Left ventricle myocardium inferior (tissue), 1 donor: ENCODE measurements around the gene SFMBT1. TPM values are rescaled to one million over a fixed set of nuclear protein-coding genes. Genes with fewer than 3 reads are reported as not detected.

Experiments used
- DNase-seq: peaks from one replicate; pipeline ENCODE4 v3.0.0-alpha.2; 2020
- H3K27ac ChIP-seq: fragments of 200-600 bp; replicated peaks from 2 replicates; pipeline ENCODE4 v1.8.0; 2021
- H3K27me3 ChIP-seq: fragments of 200-600 bp; 2 replicates; pipeline ENCODE4 v1.8.0; 2021; ENCODE audit warnings: low read depth
- H3K36me3 ChIP-seq: fragments of 200-600 bp; 2 replicates; pipeline ENCODE4 v1.8.0; 2021
- H3K4me1 ChIP-seq: fragments of 200-600 bp; 2 replicates; pipeline ENCODE4 v1.8.0; 2021
- H3K4me3 ChIP-seq: fragments of 200-600 bp; 2 replicates; pipeline ENCODE4 v1.8.0; 2021; ENCODE audit warnings: mild to moderate bottlenecking, moderate library complexity
- H3K9me3 ChIP-seq: fragments of 200-600 bp; replicated peaks from 2 replicates; pipeline ENCODE4 v1.8.0; 2021
- CTCF ChIP-seq: fragments of 200-600 bp; IDR thresholded peaks from 2 replicates; pipeline ENCODE4 v1.8.0; 2021; ENCODE audit warnings: antibody characterized with exemption, mild to moderate bottlenecking, borderline replicate concordance
- intact Hi-C: fragments of 100-400 bp; cut with micrococcal nuclease; formaldehyde crosslinking; loops from one replicate; pipeline ENCODE4 v1.11.0; 2022
- total RNA-seq: library from RNA; stranded (reverse); fragmentation: NEBNext Ultra II Directional; extraction: Animal tissue kit (Norgen Biotek cat#: 25700); gene quantifications from one replicate; pipeline ENCODE4 v1.2.1, GENCODE V29; 2021
- donor health status: DM: no; HTN: yes; CAD: no; lungs with severe emphysema.

SFMBT1 gene
- total RNA-seq, 1 donor from 2014 or later, result 15.9 TPM

GRCh38 chr3:52934630-52935530 lies 111.0 kb downstream of the SFMBT1 start:
- Histone ChIP-seq H3K9me3 (no peaks in the 10 kb centered on the region), H3K27ac (no peak overlapping the region), H3K27me3 (no peaks in the 10 kb centered on the region), H3K4me3 (no peak overlapping the region), H3K4me1 (peaks cover 9% of the 10 kb centered on the region), H3K36me3 (peaks cover 17% of the 10 kb centered on the region)
- intact Hi-C loops, result no loop called here
- no peak for DNase-seq
- TF ChIP-seq CTCF, result peak; percentile 81

DNA sequence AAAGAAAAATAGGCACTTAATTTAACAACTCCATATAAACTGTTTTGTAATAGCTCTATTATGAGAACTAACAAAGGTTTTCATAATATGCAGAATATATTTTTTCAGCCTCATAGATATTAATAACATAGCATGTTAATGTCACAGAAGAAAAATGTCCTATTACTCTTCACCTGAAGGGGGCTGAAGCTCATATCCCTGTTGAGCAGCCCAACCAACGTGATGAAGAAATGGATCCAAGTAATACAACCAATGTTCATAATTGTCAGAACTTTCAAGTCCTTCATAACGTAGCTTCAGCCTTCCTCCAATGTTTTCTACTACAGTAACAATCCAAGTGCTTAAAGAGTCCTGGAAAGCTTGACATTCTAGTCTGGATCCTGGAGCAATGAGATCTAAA lies 114.0 kb downstream of the SFMBT1 start:
- Histone ChIP-seq H3K4me1 (peaks cover 9% of the 10 kb centered on the region), H3K36me3 (peaks cover 25% of the 10 kb centered on the region), H3K4me3 (no peak overlapping the region), H3K9me3 (no peaks in the 10 kb centered on the region), H3K27me3 (no peaks in the 10 kb centered on the region), H3K27ac (no peak overlapping the region)
- intact Hi-C loops, result no loop called here
- DNase-seq, result no peak
- no peak for TF ChIP-seq CTCF

DNA sequence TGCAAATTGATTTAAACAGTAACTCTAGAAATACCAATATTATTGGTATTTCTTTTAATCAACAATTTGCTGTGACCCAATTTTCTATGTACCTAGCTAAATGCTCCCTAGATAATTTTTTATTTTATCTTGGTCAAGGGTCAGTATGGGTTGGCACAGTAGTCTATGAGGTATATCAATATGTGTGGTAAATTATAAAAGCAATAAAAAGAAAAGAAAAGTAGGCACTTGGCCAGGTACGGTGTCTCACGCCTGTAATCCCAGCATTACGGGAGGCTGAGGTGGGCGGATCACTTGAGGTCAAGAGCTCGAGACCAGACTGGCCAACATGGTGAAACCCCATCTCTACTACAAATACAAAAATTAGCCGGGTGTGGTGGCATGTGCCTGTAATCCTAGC lies 114.5 kb downstream of the SFMBT1 start:
- no peak for DNase-seq
- intact Hi-C loops, result no loop called here
- H3K27ac ChIP-seq, result no peak overlapping the region
- no peaks in the 10 kb centered on the region for H3K9me3 ChIP-seq
- peaks cover 9% of the 10 kb centered on the region for H3K4me1 ChIP-seq
- H3K27me3 ChIP-seq, result no peaks in the 10 kb centered on the region
- H3K4me3 ChIP-seq, result no peak overlapping the region
- peaks cover 25% of the 10 kb centered on the region for H3K36me3 ChIP-seq
- no peak for TF ChIP-seq CTCF

GRCh38 chr3:52930748-52931147 lies 115.1 kb downstream of the SFMBT1 start:
- no peaks in the 10 kb centered on the region for H3K9me3 ChIP-seq
- TF ChIP-seq CTCF, result no peak
- H3K36me3 ChIP-seq, result peaks cover 28% of the 10 kb centered on the region
- H3K4me3 ChIP-seq, result no peak overlapping the region
- H3K27ac ChIP-seq, result no peak overlapping the region
- peaks cover 9% of the 10 kb centered on the region for H3K4me1 ChIP-seq
- no peaks in the 10 kb centered on the region for H3K27me3 ChIP-seq
- DNase-seq, result no peak
- intact Hi-C loops, result no loop called here

- TF ChIP-seq CTCF, result no peak
- H3K36me3 ChIP-seq, result peaks cover 38% of the 10 kb centered on the region
- intact Hi-C loops, result no loop called here
Measured at GRCh38 chr3:52926554-52926953, 119.3 kb downstream of the SFMBT1 start.

More at GRCh38 chr3:52926554-52926953, 119.3 kb downstream of the SFMBT1 start:
- Histone ChIP-seq H3K27me3 (no peaks in the 10 kb centered on the region), H3K27ac (no peak overlapping the region), H3K9me3 (no peaks in the 10 kb centered on the region), H3K4me3 (no peak overlapping the region), H3K4me1 (no peaks in the 10 kb centered on the region)
- DNase-seq, result no peak
